NCI-H1092 (cell line): ENCODE results near the gene TCP1.
"Not testable (repeated sequence)": the region's sequence is repeated elsewhere in the genome, so short reads cannot be mapped to it uniquely, and the experiment has no call there.

ENCODE experiments used
- DNase-seq: peaks from one replicate; lab custom pipeline; 2025; lab: John Stamatoyannopoulos, UW

Gene TCP1

GRCh38 chr6:159789377-159790148, at the start of gene TCP1:
TSS of gene TCP1 (minus strand) at chr6:159789602. CDS start at chr6:159789468, 134 bp downstream.
- peak; percentile 100 for DNase-seq

GRCh38 chr6:159838020-159838744, 48.8 kb upstream of the TCP1 start:
- no peak for DNase-seq

- no peak for DNase-seq
Observed at GRCh38 chr6:159837511-159837910, 48.1 kb upstream of the TCP1 start.

DNA sequence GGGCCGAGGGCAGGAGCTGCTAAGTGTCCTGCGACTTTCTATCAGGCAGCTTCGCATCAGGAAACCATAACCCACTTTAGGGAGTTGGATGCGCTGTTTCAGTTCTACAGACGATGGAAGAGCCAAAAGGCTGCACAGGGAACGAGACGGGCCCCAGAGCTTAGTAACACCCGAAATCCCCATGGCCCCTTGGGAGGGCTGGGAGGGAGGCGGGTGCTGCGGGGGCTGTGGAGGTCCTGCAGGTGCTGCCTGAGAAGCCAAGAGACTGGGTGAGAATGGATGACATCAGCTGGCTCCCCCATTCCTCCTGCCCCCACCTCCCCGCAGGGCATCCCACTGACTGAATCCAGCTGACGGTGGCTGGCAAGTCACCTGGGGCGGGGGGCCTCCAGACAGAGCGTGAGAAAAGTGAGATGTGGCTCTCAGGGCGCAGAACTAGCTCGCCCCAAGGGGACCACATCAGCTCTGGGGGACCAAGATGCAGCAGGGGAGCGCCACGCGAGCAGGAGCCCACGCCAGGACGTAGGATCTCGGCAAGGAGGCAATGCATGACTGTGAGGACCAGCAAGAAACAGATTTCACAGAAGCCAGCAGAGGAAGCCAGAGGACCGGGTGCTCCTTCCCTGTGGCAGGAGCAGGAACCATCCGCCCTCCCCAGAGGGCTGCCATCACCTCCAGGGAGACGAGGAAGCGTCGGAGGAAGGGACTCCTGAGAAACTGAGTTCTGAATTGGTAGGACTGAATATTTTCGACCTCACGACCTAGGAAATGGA, 47.5 kb upstream of the TCP1 start:
- no peak for DNase-seq

- DNase-seq = no peak
Observed at GRCh38 chr6:159833997-159834603, 44.7 kb upstream of the TCP1 start.

GRCh38 chr6:159833556-159833955, 44.2 kb upstream of the TCP1 start:
- no peak for DNase-seq

DNA sequence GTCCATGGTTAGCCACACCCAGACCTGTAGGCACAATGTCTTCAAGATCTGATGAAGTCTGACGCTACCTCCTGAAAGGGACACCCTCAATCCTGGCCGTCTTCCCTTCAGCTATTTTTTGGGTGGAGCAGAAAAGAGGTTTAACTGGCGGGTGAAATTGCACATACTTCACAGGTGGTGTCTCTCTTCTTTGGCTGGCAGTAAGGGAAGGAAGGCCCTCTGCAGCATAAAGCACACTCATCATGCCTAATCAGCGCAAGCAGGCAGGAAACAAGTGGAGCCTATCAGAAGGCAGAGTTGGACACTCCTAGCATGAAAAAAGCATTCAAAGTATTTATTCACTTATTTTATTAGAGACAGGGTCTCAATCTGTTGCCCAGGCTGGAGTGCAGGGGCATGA, 43.5 kb upstream of the TCP1 start:
- DNase-seq = no peak

- no peak for DNase-seq
Observed at GRCh38 chr6:159831373-159831679, 41.9 kb upstream of the TCP1 start.

DNA sequence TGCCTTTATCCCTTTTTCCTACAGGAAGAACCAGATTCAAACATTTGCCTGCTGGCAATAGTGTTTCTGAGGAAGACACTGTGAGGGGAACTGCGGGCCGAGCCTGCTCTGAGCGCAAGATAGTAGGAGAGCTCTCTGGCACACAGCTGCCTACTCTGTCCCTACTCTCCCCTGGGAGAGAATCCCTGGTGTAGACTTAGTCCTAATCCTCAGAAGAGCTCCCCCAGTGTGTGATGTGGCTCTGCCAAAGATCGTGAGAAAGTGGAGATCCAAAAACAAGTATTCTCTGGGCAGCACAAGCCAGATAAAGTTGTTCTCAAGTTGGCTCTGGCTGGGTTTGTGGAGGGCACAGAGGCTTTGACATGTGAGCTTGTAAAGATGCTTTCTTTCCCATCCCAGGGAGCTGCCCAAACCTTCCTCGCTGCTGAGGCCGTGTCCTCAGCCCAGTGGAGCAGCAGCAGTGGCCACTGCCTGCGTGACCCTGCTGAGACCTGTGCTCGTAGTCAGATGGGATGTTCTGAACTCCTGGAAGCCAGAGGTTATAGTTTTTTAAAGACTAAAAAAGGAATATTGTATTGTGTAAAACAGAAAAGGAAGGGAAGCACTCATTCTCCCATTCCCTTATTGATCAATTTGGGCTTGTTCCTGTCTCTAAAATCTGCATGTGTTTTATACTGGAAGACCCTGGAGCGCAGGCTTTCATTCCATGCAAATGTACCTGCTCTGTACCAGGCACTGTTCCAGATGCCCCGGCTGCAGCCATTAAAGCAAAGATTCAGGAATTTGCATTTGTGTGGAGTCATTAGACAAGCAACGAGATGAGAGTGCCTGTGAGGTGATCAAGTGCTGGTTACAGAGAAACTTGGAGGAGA, 41.3 kb upstream of the TCP1 start:
- DNase-seq = no peak

DNA sequence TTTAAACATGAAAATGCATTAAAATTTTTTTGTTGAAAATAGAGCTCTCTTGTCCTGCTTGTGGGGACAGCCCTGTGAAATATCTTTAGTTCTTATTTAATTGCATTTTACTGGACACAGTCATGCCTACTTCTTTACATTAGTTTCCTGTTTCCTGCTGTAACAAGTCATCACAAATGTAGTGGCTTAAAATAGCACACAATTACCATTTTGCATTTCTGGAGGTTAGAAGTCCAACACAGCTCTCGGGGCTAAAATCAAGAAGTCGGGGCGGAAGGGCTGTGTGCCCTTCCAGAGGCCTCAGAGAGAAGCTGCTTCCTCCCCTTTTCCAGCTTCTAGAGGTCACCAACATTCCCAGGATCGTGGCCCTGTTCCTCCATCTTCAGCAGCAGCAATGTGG, 40.1 kb upstream of the TCP1 start:
- no peak for DNase-seq

- no peak for DNase-seq
Observed at GRCh38 chr6:159828074-159828473, 38.7 kb upstream of the TCP1 start.

DNA sequence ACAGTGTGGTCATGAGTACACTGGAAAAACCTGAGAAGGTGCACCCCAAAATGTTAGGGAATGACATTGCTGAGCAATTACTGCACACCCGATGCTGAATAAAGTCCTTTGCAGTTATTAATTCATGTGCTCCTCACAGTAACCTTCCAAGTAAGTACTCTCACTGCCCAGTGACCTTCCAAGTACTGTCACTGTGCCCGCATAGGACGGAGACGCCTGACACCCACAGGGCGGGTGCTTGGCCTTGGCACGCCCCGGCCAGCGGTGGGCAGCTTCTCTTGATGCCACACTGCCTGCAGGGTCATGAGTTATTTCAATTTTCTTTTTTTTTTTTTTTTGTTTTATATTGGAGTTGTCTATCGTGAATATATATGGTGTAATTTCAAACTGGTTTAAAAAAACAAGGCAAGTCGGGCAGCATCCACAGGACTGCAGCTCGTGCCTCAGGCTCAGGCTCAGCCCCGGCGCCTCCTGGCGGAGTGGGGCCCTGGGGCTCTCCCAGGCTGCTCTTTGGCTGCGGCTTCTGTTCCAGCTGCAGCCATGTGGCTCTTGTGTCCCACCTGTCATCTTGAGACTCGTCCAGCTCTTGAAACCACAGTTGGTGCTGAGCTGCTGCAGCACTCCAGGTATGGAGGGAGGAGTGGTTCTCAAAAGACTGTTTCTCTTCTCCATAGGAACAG, 37.7 kb upstream of the TCP1 start:
- peak; percentile 33 for DNase-seq

DNA sequence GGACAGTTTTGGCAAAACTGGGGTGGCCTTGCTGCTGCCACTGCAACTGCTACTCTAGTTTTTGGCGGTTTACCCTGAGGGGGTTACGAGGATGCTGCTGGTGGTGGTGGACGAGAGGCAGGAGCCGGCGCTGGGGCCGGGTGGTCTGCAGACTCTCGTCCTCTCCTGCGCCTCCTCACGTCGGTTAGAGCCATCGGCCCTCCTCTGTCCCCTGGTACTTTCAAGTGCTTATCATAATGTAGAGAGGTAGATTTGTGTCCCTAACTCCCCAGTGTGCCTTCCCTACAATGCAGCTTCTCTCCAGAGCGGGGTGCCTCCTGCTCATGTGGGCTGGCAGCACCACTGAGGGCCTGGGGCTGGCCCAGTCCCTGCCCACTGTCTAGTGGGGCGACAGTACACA, 36.6 kb upstream of the TCP1 start:
- DNase-seq = no peak

DNA sequence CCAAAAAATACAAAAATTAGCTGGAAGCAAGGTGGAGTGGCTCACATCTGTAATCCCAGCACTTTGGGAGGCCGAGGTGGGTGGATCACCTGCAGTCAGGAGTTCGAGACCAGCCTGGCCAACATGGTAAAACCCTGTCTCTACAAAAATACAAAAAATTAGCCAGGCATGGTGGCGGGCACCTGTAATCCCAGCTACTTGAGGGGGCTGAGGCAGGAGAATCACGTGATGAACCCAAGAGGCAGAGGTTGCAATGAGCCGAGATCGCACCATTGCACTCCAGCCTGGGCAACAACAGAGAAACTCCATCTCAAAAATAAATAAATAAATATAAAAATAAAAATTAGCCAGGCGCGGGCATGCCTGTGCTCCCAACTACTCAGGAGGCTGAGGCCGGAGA, 35.3 kb upstream of the TCP1 start:
- DNase-seq = not testable (repeated sequence)

- DNase-seq = no peak
Observed at GRCh38 chr6:159823953-159824352, 34.6 kb upstream of the TCP1 start.

DNA sequence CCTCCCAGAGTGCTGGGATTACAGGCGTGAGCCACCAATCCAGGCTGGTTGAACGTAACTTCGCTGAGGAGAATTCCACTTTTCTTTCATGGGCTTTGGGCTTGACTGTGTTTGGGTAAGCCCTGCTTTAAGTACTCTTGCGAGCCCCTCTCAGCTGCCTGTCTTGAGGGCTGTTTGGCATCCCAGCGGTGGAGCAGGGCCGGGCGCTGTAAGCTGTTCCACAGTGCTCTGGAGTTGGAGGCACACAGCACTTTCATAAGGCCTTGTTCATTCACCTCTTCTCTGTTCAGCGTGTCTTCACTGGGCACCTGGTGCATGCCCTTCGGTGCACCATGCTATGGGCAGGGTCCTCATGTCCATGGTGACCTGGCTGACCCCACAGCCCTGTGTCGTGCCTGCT, 32.3 kb upstream of the TCP1 start:
- DNase-seq = no peak

GRCh38 chr6:159821122-159821521, 31.7 kb upstream of the TCP1 start:
- DNase-seq = no peak

DNA sequence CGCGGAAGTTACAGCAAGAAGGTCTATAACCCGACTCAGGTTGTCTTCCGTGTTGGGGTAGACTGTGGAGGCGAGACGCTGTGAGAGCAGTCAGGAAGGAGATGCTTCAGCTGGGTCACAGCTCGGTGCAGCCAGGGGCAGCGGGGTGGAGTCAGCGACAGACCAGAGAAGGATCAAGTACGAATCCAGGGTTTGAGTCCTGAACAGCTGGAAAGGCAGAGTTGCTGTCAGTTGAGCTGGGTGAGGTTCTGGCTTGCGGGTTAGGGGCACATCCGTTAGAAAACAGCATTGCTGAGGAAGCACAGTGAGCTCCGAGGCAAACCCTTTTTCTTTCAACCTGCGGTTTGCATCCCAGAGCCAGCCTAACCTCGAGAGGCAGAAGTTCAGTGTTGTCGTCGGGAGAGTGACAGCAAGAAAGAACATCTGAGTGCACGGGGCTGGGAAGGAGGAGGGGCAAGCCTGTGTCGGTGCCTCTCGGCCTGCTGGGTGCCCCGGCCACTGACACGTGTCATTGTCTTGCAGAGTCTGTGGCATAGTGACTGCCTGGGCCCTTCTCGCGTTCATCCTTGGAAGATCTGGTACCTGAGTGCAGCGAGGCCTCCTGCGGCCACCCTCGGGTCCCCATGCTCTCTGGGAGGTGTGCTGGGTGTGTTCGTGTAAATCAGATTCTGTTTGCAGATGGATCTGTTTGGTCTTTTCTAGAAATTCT, 30.7 kb upstream of the TCP1 start:
- DNase-seq = no peak

DNA sequence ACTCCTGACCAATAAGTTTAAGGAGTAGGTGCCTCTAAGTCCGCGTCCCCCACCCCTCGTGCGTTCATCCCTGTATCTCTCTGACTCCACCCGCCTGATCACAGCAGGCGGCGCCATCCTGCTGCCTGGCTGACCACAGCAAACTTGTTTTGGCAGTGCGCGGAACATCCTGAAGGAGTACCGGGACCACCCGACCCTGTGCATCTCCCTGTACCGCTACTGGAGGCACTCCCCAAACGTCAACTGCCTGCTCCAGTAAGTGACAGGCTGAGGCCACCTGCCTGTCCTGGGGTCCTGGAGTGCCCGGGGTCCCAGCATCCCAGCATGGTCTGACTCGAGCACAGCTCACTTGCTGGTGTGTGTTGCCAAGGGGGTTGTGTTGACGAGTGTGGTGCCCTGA, 29.7 kb upstream of the TCP1 start:
- DNase-seq = no peak
